ENCODE data around the gene DYRK3. TPM values are rescaled to one million over a fixed set of nuclear protein-coding genes. Genes with fewer than 3 reads are reported as not detected.
A peak's percentile ranks its signal among the peaks of the same experiment; 100 is the strongest.

Gene DYRK3
- total RNA-seq, 4 donors from 2014 or later, result 5.4 to 12.7 (median 5.7) TPM

DNA sequence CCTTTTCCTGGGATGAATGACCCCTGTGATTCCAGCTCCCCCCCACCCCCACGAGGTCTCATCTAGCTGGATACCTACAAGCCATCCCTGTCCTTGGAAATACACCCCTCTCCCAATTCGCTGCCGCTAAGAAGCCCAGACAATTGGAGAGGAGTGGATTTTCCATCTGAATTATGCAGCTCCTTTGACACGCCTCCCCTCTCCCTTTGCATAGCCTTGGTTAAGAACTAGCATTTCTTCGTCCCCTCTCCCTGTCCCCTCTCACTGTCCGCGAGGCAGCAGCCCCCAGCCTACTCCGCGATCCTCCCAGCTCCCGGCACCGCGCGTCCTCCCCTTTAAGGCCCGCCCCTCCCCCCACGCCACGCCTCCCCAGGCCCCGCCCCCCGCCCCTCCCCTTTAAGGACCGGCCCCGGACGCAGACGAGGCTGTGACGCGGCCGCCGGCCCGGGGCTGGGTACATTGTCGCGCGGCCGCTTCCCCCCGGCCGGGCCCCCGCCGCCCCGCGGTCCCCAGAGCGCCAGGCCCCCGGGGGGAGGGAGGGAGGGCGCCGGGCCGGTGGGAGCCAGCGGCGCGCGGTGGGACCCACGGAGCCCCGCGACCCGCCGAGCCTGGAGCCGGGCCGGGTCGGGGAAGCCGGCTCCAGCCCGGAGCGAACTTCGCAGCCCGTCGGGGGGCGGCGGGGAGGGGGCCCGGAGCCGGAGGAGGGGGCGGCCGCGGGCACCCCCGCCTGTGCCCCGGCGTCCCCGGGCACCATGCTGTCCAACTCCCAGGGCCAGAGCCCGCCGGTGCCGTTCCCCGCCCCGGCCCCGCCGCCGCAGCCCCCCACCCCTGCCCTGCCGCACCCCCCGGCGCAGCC lies 49.4 kb downstream of the DYRK3 start, which contains the start of gene MAPKAPK2:
Gene MAPKAPK2, plus strand, starts transcription at position 428 of the 856 bp plus-strand sequence. Its CDS starts 325 bp downstream, at position 753.
- peak in 1 of 2 donors; percentile 57 for TF ChIP-seq POLR2A (IDR thresholded peaks at IDR 0.05)
- TF ChIP-seq CTCF (IDR thresholded peaks at IDR 0.05), result no peak
- no peak for TF ChIP-seq EP300 (IDR thresholded peaks at IDR 0.05)
- H3K4me1 ChIP-seq, result peaks cover 0 to 59% (median 31%) of the 10 kb centered on the region in 4 donors
- H3K27me3 ChIP-seq, result peaks cover 0 to 11% of the 10 kb centered on the region in 2 donors
- peak; percentile 75 to 76 for DNase-seq (ENCODE audit: low spot score in 2 of 2)
- H3K36me3 ChIP-seq, result no peaks in the 10 kb centered on the region
- H3K4me3 ChIP-seq, result peak within 1 kb of the TSS; percentile 76 to 88 (median 82)
- H3K27ac ChIP-seq, result peak within 1 kb of the TSS; percentile 89 to 99 (median 96)
- H3K9me3 ChIP-seq, result no peaks in the 10 kb centered on the region
- WGBS, 2 donors, result 1% methylated on average over 20 to 24 of the region's 82 CpGs

DNA sequence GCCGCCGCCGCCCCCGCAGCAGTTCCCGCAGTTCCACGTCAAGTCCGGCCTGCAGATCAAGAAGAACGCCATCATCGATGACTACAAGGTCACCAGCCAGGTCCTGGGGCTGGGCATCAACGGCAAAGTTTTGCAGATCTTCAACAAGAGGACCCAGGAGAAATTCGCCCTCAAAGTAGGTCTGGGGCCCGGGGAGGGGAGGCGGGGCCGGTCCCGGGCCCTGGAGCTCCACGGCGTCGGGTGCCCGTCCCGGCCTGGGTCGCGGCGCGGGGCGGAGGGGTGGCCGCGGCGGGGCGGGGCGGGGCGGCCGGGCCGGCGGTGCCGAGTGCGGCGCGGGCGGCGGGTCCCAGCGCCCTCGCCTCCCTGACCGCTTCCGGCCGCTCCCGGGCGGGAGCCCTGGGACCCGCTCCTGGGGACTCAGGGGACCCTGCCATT lies 50.0 kb downstream of the DYRK3 start:
- peaks cover 0 to 59% (median 37%) of the 10 kb centered on the region in 4 donors for H3K4me1 ChIP-seq
- WGBS, 2 donors, result 0% methylated on average over 3 to 8 of the region's 48 CpGs
- peak overlapping the region; percentile 89 to 99 (median 96) for H3K27ac ChIP-seq
- H3K36me3 ChIP-seq, result no peaks in the 10 kb centered on the region
- peak overlapping the region; percentile 76 to 88 (median 82) for H3K4me3 ChIP-seq
- peaks cover 0 to 11% of the 10 kb centered on the region in 2 donors for H3K27me3 ChIP-seq
- no peak for DNase-seq (ENCODE audit: low spot score in 2 of 2)
- no peaks in the 10 kb centered on the region for H3K9me3 ChIP-seq
- no peak for TF ChIP-seq CTCF (IDR thresholded peaks at IDR 0.05)
- TF ChIP-seq POLR2A (IDR thresholded peaks at IDR 0.05), result no peak
- TF ChIP-seq EP300 (IDR thresholded peaks at IDR 0.05), result no peak

- Histone ChIP-seq H3K27me3 (peaks cover 0 to 11% of the 10 kb centered on the region in 2 donors), H3K4me1 (peaks cover 0 to 59% (median 39%) of the 10 kb centered on the region in 4 donors), H3K4me3 (peak overlapping the region; percentile 76 to 88 (median 82)), H3K27ac (peak overlapping the region; percentile 89 to 99 (median 96)), H3K9me3 (no peaks in the 10 kb centered on the region), H3K36me3 (no peaks in the 10 kb centered on the region)
- peak in 1 of 2 donors; percentile 47 for DNase-seq (ENCODE audit: low spot score in 2 of 2)
- 0% methylated on average over 31 to 46 of the region's 48 CpGs for WGBS, 2 donors
- peak in 1 of 5 experiments; percentile 14 for TF ChIP-seq CTCF (IDR thresholded peaks at IDR 0.05)
- TF ChIP-seq EP300 (IDR thresholded peaks at IDR 0.05), result peak in 1 of 2 donors; percentile 57
- peak; percentile 12 to 43 for TF ChIP-seq POLR2A (IDR thresholded peaks at IDR 0.05)
These were observed 50.6 kb downstream of the DYRK3 start for GRCh38 chr1:206685769-206686477.

- peaks cover 0 to 64% (median 42%) of the 10 kb centered on the region in 4 donors for H3K4me1 ChIP-seq
These were observed 51.3 kb downstream of the DYRK3 start for GRCh38 chr1:206686478-206687249.

More at GRCh38 chr1:206686478-206687249, 51.3 kb downstream of the DYRK3 start:
- H3K36me3 ChIP-seq, result no peaks in the 10 kb centered on the region
- DNase-seq (ENCODE audit: low spot score in 2 of 2), result no peak
- H3K4me3 ChIP-seq, result peak overlapping the region; percentile 76 to 88 (median 82)
- H3K27ac ChIP-seq, result peak overlapping the region; percentile 89 to 99 (median 96)
- TF ChIP-seq CTCF (IDR thresholded peaks at IDR 0.05), result no peak
- TF ChIP-seq EP300 (IDR thresholded peaks at IDR 0.05), result no peak
- no peak for TF ChIP-seq POLR2A (IDR thresholded peaks at IDR 0.05)
- no peaks in the 10 kb centered on the region for H3K9me3 ChIP-seq
- 6 to 14% methylated on average over 8 of the region's 8 CpGs for WGBS, 2 donors
- peaks cover 0 to 11% of the 10 kb centered on the region in 2 donors for H3K27me3 ChIP-seq

Data from tibial nerve (tissue), 4 donors.